Heart left ventricle (tissue), 16 donors: ENCODE data around the gene ZNF41. TPM values are rescaled to one million over a fixed set of nuclear protein-coding genes. Genes with fewer than 3 reads are reported as not detected.

Experiments used
- ATAC-seq, 4 donors: fragments of 200-7000 bp; cut with Tn5 transposase; one replicate each; pipeline ENCODE4 v1.9.1; 2020 to 2022; ENCODE audit warnings: moderate library complexity in 4 of 4, mild to moderate bottlenecking in 3 of 4, moderate number of reproducible peaks in 1 of 4
- DNase-seq, 5 donors: peaks; one replicate each; pipeline ENCODE4 v3.0.0-alpha.2; 2020
- H3K27ac ChIP-seq, 12 donors: fragments of 200-600 bp; sonication (generic) in 4 of 12; one replicate each; pipeline versions ENCODE4 v1.5.0 to v1.8.0; 2016 to 2022; ENCODE audit warnings: mild to moderate bottlenecking in 2 of 12
- H3K27me3 ChIP-seq, 9 donors: fragments of 200-600 bp; sonication (generic) in 2 of 9; one replicate each; pipeline versions ENCODE4 v1.5.1 to v1.8.0; 2016 to 2022; ENCODE audit warnings: mild to moderate bottlenecking in 3 of 9
- H3K36me3 ChIP-seq, 9 donors: fragments of 200-600 bp; sonication (generic) in 2 of 9; one replicate each; pipeline versions ENCODE4 v1.5.0 to v1.8.0; 2018 to 2022; ENCODE audit warnings: mild to moderate bottlenecking in 2 of 9
- H3K4me1 ChIP-seq, 12 donors: fragments of 200-600 bp; sonication (generic) in 4 of 12; one replicate each; pipeline versions ENCODE4 v1.5.0 to v1.8.0; 2016 to 2022; ENCODE audit warnings: mild to moderate bottlenecking in 3 of 12
- H3K4me3 ChIP-seq, 12 donors: fragments of 200-600 bp; sonication (generic) in 4 of 12; one replicate each; pipeline versions ENCODE4 v1.5.0 to v1.8.0; 2017 to 2022; ENCODE audit warnings: mild to moderate bottlenecking in 9 of 12, moderate library complexity in 4 of 12
- H3K9me3 ChIP-seq, 12 donors: fragments of 200-600 bp; sonication (generic) in 4 of 12; one replicate each; pipeline versions ENCODE4 v1.5.0 to v1.8.0; 2016 to 2022; ENCODE audit warnings: mild to moderate bottlenecking in 1 of 12
- POLR2A ChIP-seq, 2 donors: fragments of 450-650 bp; IDR thresholded peaks; one replicate each; pipeline ENCODE4 v1.6.1; 2017; ENCODE audit warnings: antibody characterized with exemption in 2 of 2, mild to moderate bottlenecking in 2 of 2, moderate library complexity in 2 of 2
- WGBS, 4 donors: extraction: QIAGEN DNeasy Blood & Tissue Kit in 2 of 4; methylation state at CpG; one replicate each; pipeline versions ENCODE4 v1.1.5 to v1.1.7; 2013 to 2018; 5-methylcytosine and 5-hydroxymethylcytosine counted together
- intact Hi-C, 10 donors: fragments of 100-400 bp; cut with DNase I; formaldehyde crosslinking; loops; one replicate each; pipeline versions ENCODE4 v1.11.1 to v1.14.2; 2022
- polyA plus RNA-seq, 2 donors: library from polyadenylated mRNA; stranded (reverse); fragments of 200-250 nt; gene quantifications; one replicate each; pipeline ENCODE4 v1.2.3, GENCODE V29; 2013
- total RNA-seq, 9 donors: library from RNA; depleted of rRNA in 2 of 9; stranded (reverse); fragments of >200 nt in 2 of 9; fragmentation: NEBNext Ultra II Directional in 3 of 9; extraction: Animal tissue kit (Norgen Biotek cat#: 25700) in 3 of 9; gene quantifications; one replicate each; pipeline versions ENCODE4 v1.1.0 to v1.2.4, GENCODE V29; 2016 to 2023
- TF ChIP-seq, protein P1 (sequence below), 12 donors: fragments of 200-600 bp; sonication (generic) in 4 of 12; IDR thresholded peaks; one replicate each; pipeline versions ENCODE4 v1.5.0 to v1.8.0; 2018 to 2022; ENCODE audit warnings: antibody characterized with exemption in 12 of 12, mild to moderate bottlenecking in 5 of 12
- donor health status: ischemic (EF 13 %, LVEDD 7.1; RV severe dilation, severe dysfunction).
- donor health status: healthy with polysubstance abuse.
- donor health status: DM: no; HTN: yes; CAD: no.
- donor health status: DM: no; HTN: no; CAD: no.
- donor health status: ischemic (EF 25% LVEDD 6.9; RV normal size, moderate dysfunction).
- donor health status: ischemic (EF 25% LVEDD 5.7; RV mildly dilated, moderate dysfunction).
- donor health status: healthy.
- donor health status: DM: yes; HTN: yes; CAD: no.
- donor health status: ischemic (EF 35%, LVEDD 5.7; RV mildly dilated, moderate dysfunction).
- donor health status: nonischemic (EF 11% LVEDD 7.7; RV severe dilation, severe dysfunction).
- donor health status: DM: yes; HTN: yes; CAD: no.
- donor health status: PGD.
- donor health status: ischemic (EF 29% LVEDD 5.4; RV normal size, mild dysfunction).
- donor health status: nonischemic (EF 23%, LVEDD 6.1; RV moderate dilation, normal function).

The ZNF41 gene
- total and polyA plus RNA-seq, 11 donors = 4.6 to 19.6 (median 13.0) TPM

DNA sequence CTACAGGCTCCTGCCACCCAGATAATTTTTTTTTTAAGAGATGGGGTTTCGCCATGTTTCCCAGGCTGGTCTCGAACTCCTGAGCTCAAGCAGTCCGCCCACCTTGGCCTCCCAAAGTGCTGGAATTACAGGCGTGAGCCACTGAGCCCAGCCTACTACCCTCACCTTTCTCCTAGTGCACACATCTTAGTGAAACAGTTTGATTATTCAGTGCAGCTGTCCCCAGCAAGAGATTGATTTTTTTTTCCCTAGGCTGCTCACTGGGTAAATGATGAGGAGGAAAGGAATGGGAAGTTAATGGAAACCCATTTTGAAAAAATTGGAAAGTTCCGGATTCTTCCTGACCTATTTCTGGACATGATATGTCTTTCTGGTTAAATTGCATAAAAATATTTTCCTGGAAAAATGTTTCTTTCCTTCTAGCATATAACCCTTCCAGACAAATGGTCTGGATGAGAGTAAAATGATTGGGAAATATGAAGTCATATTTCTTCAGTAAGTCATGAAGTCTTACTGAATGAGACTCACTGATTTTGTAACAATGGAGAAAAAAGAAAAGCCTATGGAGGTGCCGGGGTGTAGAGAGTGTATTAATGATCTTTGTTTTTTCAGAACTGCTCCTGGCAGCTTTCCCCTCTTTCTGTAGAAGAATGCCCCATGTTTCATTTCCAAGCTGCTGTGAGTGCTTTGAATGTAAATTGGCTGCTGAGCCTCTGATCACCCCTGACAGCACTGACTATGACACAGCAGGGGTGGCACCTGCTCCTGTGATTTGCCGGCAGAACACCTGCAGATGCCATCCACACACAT is 19.5 kb upstream of the ZNF41 start:
- Histone ChIP-seq H3K27ac (no peak overlapping the region), H3K9me3 (no peaks in the 10 kb centered on the region), H3K4me3 (no peak overlapping the region), H3K27me3 (peaks cover 0 to 9% (median 0%) of the 10 kb centered on the region in 9 donors), H3K4me1 (no peaks in the 10 kb centered on the region), H3K36me3 (no peaks in the 10 kb centered on the region)
- intact Hi-C loops = no loop called here
- no peak for DNase-seq
- no peak for ATAC-seq
- no peak for TF ChIP-seq POLR2A (IDR thresholded peaks at IDR 0.05)
- TF ChIP-seq, protein P1, sequence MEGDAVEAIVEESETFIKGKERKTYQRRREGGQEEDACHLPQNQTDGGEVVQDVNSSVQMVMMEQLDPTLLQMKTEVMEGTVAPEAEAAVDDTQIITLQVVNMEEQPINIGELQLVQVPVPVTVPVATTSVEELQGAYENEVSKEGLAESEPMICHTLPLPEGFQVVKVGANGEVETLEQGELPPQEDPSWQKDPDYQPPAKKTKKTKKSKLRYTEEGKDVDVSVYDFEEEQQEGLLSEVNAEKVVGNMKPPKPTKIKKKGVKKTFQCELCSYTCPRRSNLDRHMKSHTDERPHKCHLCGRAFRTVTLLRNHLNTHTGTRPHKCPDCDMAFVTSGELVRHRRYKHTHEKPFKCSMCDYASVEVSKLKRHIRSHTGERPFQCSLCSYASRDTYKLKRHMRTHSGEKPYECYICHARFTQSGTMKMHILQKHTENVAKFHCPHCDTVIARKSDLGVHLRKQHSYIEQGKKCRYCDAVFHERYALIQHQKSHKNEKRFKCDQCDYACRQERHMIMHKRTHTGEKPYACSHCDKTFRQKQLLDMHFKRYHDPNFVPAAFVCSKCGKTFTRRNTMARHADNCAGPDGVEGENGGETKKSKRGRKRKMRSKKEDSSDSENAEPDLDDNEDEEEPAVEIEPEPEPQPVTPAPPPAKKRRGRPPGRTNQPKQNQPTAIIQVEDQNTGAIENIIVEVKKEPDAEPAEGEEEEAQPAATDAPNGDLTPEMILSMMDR (IDR thresholded peaks at IDR 0.05) = no peak
- 76 to 87% (median 80%) methylated on average over 7 of the region's 7 CpGs for WGBS, 4 donors

DNA sequence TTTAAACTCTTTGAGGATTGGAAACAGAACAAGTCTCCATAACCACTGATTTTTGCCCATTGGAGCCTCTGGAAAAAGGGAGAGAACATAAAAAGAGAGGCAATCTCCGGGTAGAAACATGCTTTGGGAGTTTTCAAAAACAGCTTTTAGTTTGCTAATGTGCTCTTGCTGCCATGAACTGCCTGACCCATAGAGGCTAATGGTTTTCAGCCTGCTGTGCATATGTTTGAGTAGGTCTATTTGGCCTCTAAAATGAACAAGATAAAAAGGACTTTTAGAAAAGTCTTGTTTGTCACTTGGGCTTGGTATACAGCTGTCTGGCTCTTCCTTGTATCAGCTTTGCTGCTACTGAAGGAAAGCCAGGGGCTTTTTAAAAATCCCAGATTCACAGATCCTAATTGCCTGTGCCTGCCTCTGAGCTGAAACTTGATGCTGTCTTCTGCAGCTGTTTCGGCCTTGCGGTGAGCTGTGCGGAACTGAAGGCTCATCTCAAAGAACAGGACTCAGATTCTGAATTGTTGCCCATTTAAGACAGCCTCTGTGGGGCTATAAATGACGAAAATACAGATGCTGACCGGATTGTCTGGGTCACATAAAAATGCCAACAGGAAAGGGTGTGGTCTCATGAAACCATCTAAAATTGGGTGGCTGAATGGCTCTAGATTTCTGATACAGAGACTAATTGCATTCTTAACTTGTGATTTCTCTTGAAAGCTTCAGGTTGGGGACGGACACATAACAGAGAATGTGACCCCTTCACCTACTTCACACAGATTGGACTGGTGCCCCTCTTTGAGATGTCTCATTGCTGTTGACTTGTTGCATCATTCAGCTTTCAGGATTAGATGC is 18.4 kb upstream of the ZNF41 start:
- H3K4me3 ChIP-seq = no peak overlapping the region
- no peaks in the 10 kb centered on the region for H3K4me1 ChIP-seq
- peaks cover 0 to 12% (median 0%) of the 10 kb centered on the region in 9 donors for H3K27me3 ChIP-seq
- H3K27ac ChIP-seq = no peak overlapping the region
- ATAC-seq (no peak), DNase-seq (no peak)
- 38 to 46% (median 41%) methylated on average over 7 of the region's 7 CpGs for WGBS, 4 donors
- H3K36me3 ChIP-seq = no peaks in the 10 kb centered on the region
- H3K9me3 ChIP-seq = no peaks in the 10 kb centered on the region
- TF ChIP-seq, protein P1 (IDR thresholded peaks at IDR 0.05) = no peak
- TF ChIP-seq POLR2A (IDR thresholded peaks at IDR 0.05) = no peak
- intact Hi-C loops = no loop called here

- Histone ChIP-seq H3K4me1 (no peaks in the 10 kb centered on the region), H3K4me3 (no peak overlapping the region), H3K36me3 (no peaks in the 10 kb centered on the region), H3K27me3 (peaks cover 0 to 12% (median 0%) of the 10 kb centered on the region in 9 donors), H3K9me3 (no peaks in the 10 kb centered on the region), H3K27ac (no peak overlapping the region)
- DNase-seq (no peak), ATAC-seq (no peak)
- intact Hi-C loops = no loop called here
- TF ChIP-seq, protein P1 (IDR thresholded peaks at IDR 0.05) = no peak
- no peak for TF ChIP-seq POLR2A (IDR thresholded peaks at IDR 0.05)
- 77 to 92% (median 85%) methylated on average over 5 of the region's 5 CpGs for WGBS, 4 donors
Observed at GRCh38 chrX:47500554-47500953, 17.5 kb upstream of the ZNF41 start.

DNA sequence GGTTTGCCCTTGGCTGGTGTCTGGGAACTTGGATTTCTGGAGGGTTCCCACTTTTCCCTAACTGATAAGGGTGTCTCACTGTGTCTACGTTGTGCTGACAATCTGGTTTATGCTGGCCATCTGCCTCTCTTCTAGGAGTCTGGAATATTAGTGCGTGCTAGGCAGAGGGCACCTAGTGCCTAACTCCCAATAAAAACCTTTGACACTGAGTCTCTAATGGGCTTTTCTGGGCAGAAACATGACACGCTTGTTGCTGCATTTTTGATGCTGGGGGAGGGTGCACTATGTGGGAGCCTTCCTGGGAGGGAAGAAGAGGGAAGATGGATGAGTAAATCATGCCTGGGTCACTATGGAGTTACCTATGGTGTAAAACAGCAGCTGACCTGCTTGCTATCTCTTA is 16.3 kb upstream of the ZNF41 start:
- no peak for ATAC-seq
- H3K27ac ChIP-seq = no peak overlapping the region

More for the DNA sequence above, 16.3 kb upstream of the ZNF41 start:
- Histone ChIP-seq H3K4me3 (no peak overlapping the region), H3K4me1 (no peaks in the 10 kb centered on the region), H3K36me3 (no peaks in the 10 kb centered on the region), H3K27me3 (peaks cover 0 to 12% (median 0%) of the 10 kb centered on the region in 9 donors), H3K9me3 (no peaks in the 10 kb centered on the region)
- TF ChIP-seq, protein P1 (IDR thresholded peaks at IDR 0.05) = no peak
- no peak for TF ChIP-seq POLR2A (IDR thresholded peaks at IDR 0.05)
- 60 to 80% (median 64%) methylated on average over 3 of the region's 3 CpGs for WGBS, 4 donors
- intact Hi-C loops = no loop called here
- no peak for DNase-seq
